ENCODE results near the gene SHMT2. TPM values are rescaled to one million over a fixed set of nuclear protein-coding genes. Genes with fewer than 3 reads are reported as not detected.

Gene SHMT2
- total and polyA plus RNA-seq, 8 donors: 20.0 to 183 (median 55.5) TPM

GRCh38 chr12:57201219-57201618 lies 28.3 kb upstream of the SHMT2 start:
- Histone ChIP-seq H3K27me3 (no peaks in the 10 kb centered on the region), H3K27ac (no peak overlapping the region), H3K4me3 (no peak overlapping the region), H3K4me1 (no peaks in the 10 kb centered on the region), H3K36me3 (no peaks in the 10 kb centered on the region), H3K9me3 (no peaks in the 10 kb centered on the region)
- DNase-seq (no peak), ATAC-seq (no peak), FAIRE-seq (no peak)
- intact Hi-C loops (cut with DNase I): no loop called here
- TF ChIP-seq CTCF (IDR thresholded peaks at IDR 0.05): no peak
- WGBS, 2 donors: 80 to 91% methylated on average over 8 of the region's 8 CpGs

DNA sequence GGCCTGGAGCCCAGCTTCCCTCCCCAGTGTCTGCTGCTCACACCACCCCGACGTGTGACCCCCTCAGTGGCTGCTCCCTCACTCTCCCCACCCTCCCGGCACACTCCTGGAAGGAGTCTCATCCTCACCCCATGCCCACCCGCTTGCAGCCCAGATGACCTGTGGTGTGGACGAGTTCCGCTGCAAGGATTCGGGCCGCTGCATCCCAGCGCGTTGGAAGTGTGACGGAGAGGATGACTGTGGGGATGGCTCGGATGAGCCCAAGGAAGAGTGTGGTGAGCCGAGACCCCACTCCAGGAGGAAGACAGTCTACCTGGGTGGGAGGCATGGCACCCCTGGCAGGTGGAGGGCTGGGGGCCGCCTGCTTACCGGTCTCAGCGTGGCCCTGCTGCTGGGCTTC lies 27.9 kb upstream of the SHMT2 start:
- no peak for TF ChIP-seq CTCF (IDR thresholded peaks at IDR 0.05)
- H3K36me3 ChIP-seq: no peaks in the 10 kb centered on the region
- no peaks in the 10 kb centered on the region for H3K4me1 ChIP-seq
- no peak overlapping the region for H3K27ac ChIP-seq
- no peak overlapping the region for H3K4me3 ChIP-seq
- intact Hi-C loops (cut with DNase I): no loop called here
- 87 to 90% methylated on average over 16 of the region's 16 CpGs for WGBS, 2 donors
- no peak for FAIRE-seq
- no peak for DNase-seq
- no peaks in the 10 kb centered on the region for H3K27me3 ChIP-seq
- H3K9me3 ChIP-seq: no peaks in the 10 kb centered on the region
- no peak for ATAC-seq

GRCh38 chr12:57202321-57202720 lies 27.2 kb upstream of the SHMT2 start:
- H3K27ac ChIP-seq: no peak overlapping the region
- no peak overlapping the region for H3K4me3 ChIP-seq
- no peaks in the 10 kb centered on the region for H3K9me3 ChIP-seq
- WGBS, 2 donors: 93 to 96% methylated on average over 19 of the region's 19 CpGs
- H3K4me1 ChIP-seq: no peaks in the 10 kb centered on the region
- ATAC-seq (no peak), DNase-seq (no peak), FAIRE-seq (no peak)
- H3K36me3 ChIP-seq: no peaks in the 10 kb centered on the region
- intact Hi-C loops (cut with DNase I): no loop called here
- TF ChIP-seq CTCF (IDR thresholded peaks at IDR 0.05): no peak
- H3K27me3 ChIP-seq: no peaks in the 10 kb centered on the region

- H3K27ac ChIP-seq: no peak overlapping the region
- intact Hi-C loops (cut with DNase I): no loop called here
- H3K36me3 ChIP-seq: no peaks in the 10 kb centered on the region
- no peaks in the 10 kb centered on the region for H3K4me1 ChIP-seq
- no peak for TF ChIP-seq CTCF (IDR thresholded peaks at IDR 0.05)
- WGBS, 2 donors: 94 to 97% methylated on average over 24 to 28 of the region's 28 CpGs
- ATAC-seq (no peak), DNase-seq (no peak), FAIRE-seq (no peak)
- H3K27me3 ChIP-seq: no peaks in the 10 kb centered on the region
- H3K4me3 ChIP-seq: no peak overlapping the region
- no peaks in the 10 kb centered on the region for H3K9me3 ChIP-seq
These were observed 26.3 kb upstream of the SHMT2 start for GRCh38 chr12:57203201-57203600.

DNA sequence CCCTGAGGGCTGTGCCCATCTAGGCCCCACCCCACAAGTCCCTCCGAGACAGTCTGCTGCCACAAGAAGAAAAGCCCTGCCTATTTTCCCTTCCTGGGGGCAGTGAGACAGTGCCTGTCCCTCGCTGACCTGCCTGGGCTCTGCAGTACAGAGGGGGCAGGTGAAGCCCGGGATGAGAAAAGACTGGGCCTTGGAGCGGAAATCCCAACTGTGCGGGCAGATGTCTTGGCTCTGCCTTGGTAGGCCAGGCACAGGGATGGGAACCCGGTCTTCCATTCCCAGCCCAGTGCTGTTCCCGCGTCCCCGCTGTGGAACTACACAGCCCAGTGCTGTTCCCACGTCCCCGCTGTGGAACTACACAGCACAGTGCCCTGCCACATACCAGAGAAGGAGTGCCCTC lies 25.7 kb upstream of the SHMT2 start:
- Histone ChIP-seq H3K9me3 (no peaks in the 10 kb centered on the region), H3K27me3 (no peaks in the 10 kb centered on the region), H3K4me3 (no peak overlapping the region), H3K36me3 (no peaks in the 10 kb centered on the region), H3K4me1 (no peaks in the 10 kb centered on the region), H3K27ac (no peak overlapping the region)
- 80 to 83% methylated on average over 11 of the region's 11 CpGs for WGBS, 2 donors
- no peak for FAIRE-seq
- intact Hi-C loops (cut with DNase I): no loop called here
- no peak for TF ChIP-seq CTCF (IDR thresholded peaks at IDR 0.05)
- ATAC-seq: no peak
- no peak for DNase-seq
